Measurements from ENCODE around the gene SALL1.

Gene SALL1

GRCh38 chr16:51139568-51139967 lies 11.5 kb downstream of the SALL1 start:
- no peaks in the 10 kb centered on the region for H3K4me1 Mint-ChIP-seq (ENCODE audit: low read depth)
- H3K9me3 Mint-ChIP-seq = peaks cover 3% of the 10 kb centered on the region
- no peak overlapping the region for H3K27ac Mint-ChIP-seq
- H3K4me3 Mint-ChIP-seq = no peak overlapping the region
- peaks cover 12% of the 10 kb centered on the region for H3K27me3 Mint-ChIP-seq (ENCODE audit: low read depth)
- peaks cover 2% of the 10 kb centered on the region for H3K36me3 Mint-ChIP-seq (ENCODE audit: low read depth)

- H3K9me3 Mint-ChIP-seq = peaks cover 3% of the 10 kb centered on the region
- H3K4me3 Mint-ChIP-seq = no peak overlapping the region
- H3K36me3 Mint-ChIP-seq (ENCODE audit: low read depth) = peaks cover 2% of the 10 kb centered on the region
- no peaks in the 10 kb centered on the region for H3K4me1 Mint-ChIP-seq (ENCODE audit: low read depth)
- H3K27me3 Mint-ChIP-seq (ENCODE audit: low read depth) = peaks cover 21% of the 10 kb centered on the region
- H3K27ac Mint-ChIP-seq = no peak overlapping the region
Observed at GRCh38 chr16:51138178-51138577, 12.9 kb downstream of the SALL1 start.

GRCh38 chr16:51137097-51137496 lies 14.0 kb downstream of the SALL1 start:
- Mint-ChIP-seq H3K4me3 (no peak overlapping the region), H3K27ac (no peak overlapping the region), H3K9me3 (peaks cover 3% of the 10 kb centered on the region), H3K4me1 (ENCODE audit: low read depth) (no peaks in the 10 kb centered on the region), H3K27me3 (ENCODE audit: low read depth) (peaks cover 28% of the 10 kb centered on the region), H3K36me3 (ENCODE audit: low read depth) (peaks cover 2% of the 10 kb centered on the region)

GRCh38 chr16:51134876-51135275 lies 16.2 kb downstream of the SALL1 start:
- Mint-ChIP-seq H3K27ac (no peak overlapping the region), H3K4me3 (no peak overlapping the region), H3K36me3 (ENCODE audit: low read depth) (peaks cover 2% of the 10 kb centered on the region), H3K4me1 (ENCODE audit: low read depth) (no peaks in the 10 kb centered on the region), H3K27me3 (ENCODE audit: low read depth) (peaks cover 28% of the 10 kb centered on the region), H3K9me3 (peaks cover 3% of the 10 kb centered on the region)

GRCh38 chr16:51134269-51134812 lies 16.7 kb downstream of the SALL1 start:
- H3K27ac Mint-ChIP-seq = no peak overlapping the region
- H3K36me3 Mint-ChIP-seq (ENCODE audit: low read depth) = peaks cover 2% of the 10 kb centered on the region
- H3K9me3 Mint-ChIP-seq = peaks cover 3% of the 10 kb centered on the region
- no peaks in the 10 kb centered on the region for H3K4me1 Mint-ChIP-seq (ENCODE audit: low read depth)
- H3K27me3 Mint-ChIP-seq (ENCODE audit: low read depth) = peaks cover 28% of the 10 kb centered on the region
- H3K4me3 Mint-ChIP-seq = no peak overlapping the region

GRCh38 chr16:51133688-51134087 lies 17.4 kb downstream of the SALL1 start:
- no peak overlapping the region for H3K4me3 Mint-ChIP-seq
- H3K27me3 Mint-ChIP-seq (ENCODE audit: low read depth) = peaks cover 28% of the 10 kb centered on the region
- no peak overlapping the region for H3K27ac Mint-ChIP-seq
- no peaks in the 10 kb centered on the region for H3K4me1 Mint-ChIP-seq (ENCODE audit: low read depth)
- peaks cover 3% of the 10 kb centered on the region for H3K9me3 Mint-ChIP-seq
- H3K36me3 Mint-ChIP-seq (ENCODE audit: low read depth) = peaks cover 2% of the 10 kb centered on the region

- Mint-ChIP-seq H3K27me3 (ENCODE audit: low read depth) (peaks cover 28% of the 10 kb centered on the region), H3K4me3 (no peak overlapping the region), H3K27ac (no peak overlapping the region), H3K9me3 (peaks cover 3% of the 10 kb centered on the region), H3K36me3 (ENCODE audit: low read depth) (peaks cover 2% of the 10 kb centered on the region), H3K4me1 (ENCODE audit: low read depth) (no peaks in the 10 kb centered on the region)
Observed at GRCh38 chr16:51133183-51133582, 17.9 kb downstream of the SALL1 start.

- Mint-ChIP-seq H3K36me3 (ENCODE audit: low read depth) (peaks cover 2% of the 10 kb centered on the region), H3K4me3 (no peak overlapping the region), H3K4me1 (ENCODE audit: low read depth) (no peaks in the 10 kb centered on the region), H3K27ac (no peak overlapping the region), H3K9me3 (peaks cover 3% of the 10 kb centered on the region), H3K27me3 (ENCODE audit: low read depth) (peaks cover 28% of the 10 kb centered on the region)
Observed at GRCh38 chr16:51132490-51133115, 18.5 kb downstream of the SALL1 start.

GRCh38 chr16:51131619-51132018 lies 19.5 kb downstream of the SALL1 start:
- no peak overlapping the region for H3K27ac Mint-ChIP-seq
- peaks cover 2% of the 10 kb centered on the region for H3K36me3 Mint-ChIP-seq (ENCODE audit: low read depth)
- peaks cover 3% of the 10 kb centered on the region for H3K9me3 Mint-ChIP-seq
- H3K4me3 Mint-ChIP-seq = no peak overlapping the region
- peaks cover 28% of the 10 kb centered on the region for H3K27me3 Mint-ChIP-seq (ENCODE audit: low read depth)
- no peaks in the 10 kb centered on the region for H3K4me1 Mint-ChIP-seq (ENCODE audit: low read depth)

- no peaks in the 10 kb centered on the region for H3K9me3 Mint-ChIP-seq
- no peaks in the 10 kb centered on the region for H3K36me3 Mint-ChIP-seq (ENCODE audit: low read depth)
- peaks cover 15% of the 10 kb centered on the region for H3K27me3 Mint-ChIP-seq (ENCODE audit: low read depth)
- H3K27ac Mint-ChIP-seq = no peak overlapping the region
- no peaks in the 10 kb centered on the region for H3K4me1 Mint-ChIP-seq (ENCODE audit: low read depth)
- H3K4me3 Mint-ChIP-seq = no peak overlapping the region
Observed at GRCh38 chr16:51129105-51129504, 22.0 kb downstream of the SALL1 start.

- H3K36me3 Mint-ChIP-seq (ENCODE audit: low read depth) = no peaks in the 10 kb centered on the region
- H3K4me1 Mint-ChIP-seq (ENCODE audit: low read depth) = no peaks in the 10 kb centered on the region
- peaks cover 3% of the 10 kb centered on the region for H3K27me3 Mint-ChIP-seq (ENCODE audit: low read depth)
- H3K9me3 Mint-ChIP-seq = no peaks in the 10 kb centered on the region
- no peak overlapping the region for H3K4me3 Mint-ChIP-seq
- no peak overlapping the region for H3K27ac Mint-ChIP-seq
Observed at GRCh38 chr16:51125992-51126391, 25.1 kb downstream of the SALL1 start.

- Mint-ChIP-seq H3K36me3 (ENCODE audit: low read depth) (no peaks in the 10 kb centered on the region), H3K27me3 (ENCODE audit: low read depth) (peaks cover 3% of the 10 kb centered on the region), H3K4me1 (ENCODE audit: low read depth) (no peaks in the 10 kb centered on the region), H3K4me3 (no peak overlapping the region), H3K27ac (no peak overlapping the region), H3K9me3 (no peaks in the 10 kb centered on the region)
Observed at GRCh38 chr16:51124896-51125295, 26.2 kb downstream of the SALL1 start.

- no peaks in the 10 kb centered on the region for H3K4me1 Mint-ChIP-seq (ENCODE audit: low read depth)
- no peaks in the 10 kb centered on the region for H3K9me3 Mint-ChIP-seq
- H3K36me3 Mint-ChIP-seq (ENCODE audit: low read depth) = no peaks in the 10 kb centered on the region
- H3K4me3 Mint-ChIP-seq = no peak overlapping the region
- H3K27ac Mint-ChIP-seq = no peak overlapping the region
- peaks cover 7% of the 10 kb centered on the region for H3K27me3 Mint-ChIP-seq (ENCODE audit: low read depth)
Observed at GRCh38 chr16:51121850-51122249, 29.2 kb downstream of the SALL1 start.

- Mint-ChIP-seq H3K4me1 (ENCODE audit: low read depth) (no peaks in the 10 kb centered on the region), H3K27me3 (ENCODE audit: low read depth) (peaks cover 12% of the 10 kb centered on the region), H3K9me3 (no peaks in the 10 kb centered on the region), H3K36me3 (ENCODE audit: low read depth) (no peaks in the 10 kb centered on the region), H3K4me3 (no peak overlapping the region), H3K27ac (no peak overlapping the region)
Observed at GRCh38 chr16:51120730-51121347, 30.2 kb downstream of the SALL1 start.

GRCh38 chr16:51119973-51120729 lies 30.9 kb downstream of the SALL1 start:
- Mint-ChIP-seq H3K27ac (no peak overlapping the region), H3K36me3 (ENCODE audit: low read depth) (no peaks in the 10 kb centered on the region), H3K4me1 (ENCODE audit: low read depth) (no peaks in the 10 kb centered on the region), H3K4me3 (no peak overlapping the region), H3K9me3 (no peaks in the 10 kb centered on the region), H3K27me3 (ENCODE audit: low read depth) (peaks cover 17% of the 10 kb centered on the region)
